HepG2 (cell line): ENCODE results near the gene SAMD15. TPM values are rescaled to one million over a fixed set of nuclear protein-coding genes. Genes with fewer than 3 reads are reported as not detected.

Experiments used
- ATAC-seq: fragments of 200-7000 bp; cut with Tn5 transposase; 3 replicates; pipeline ENCODE4 v1.9.1; 2020; ENCODE audit warnings: mild to moderate bottlenecking, moderate library complexity
- BruUV-seq: library from RNA; stranded (reverse); fragments of 400-500 nt; replicated peaks from 2 replicates; lab custom pipeline; 2021; lab: Mats Ljungman, UMichigan
- CTCF ChIA-PET: fragments of 300-600 bp; formaldehyde crosslinking; extraction: SDS; loops from one replicate; lab custom pipeline; 2021; ENCODE audit warnings: low total read pairs, inconsistent platforms, low intra/inter-chr PET ratio; lab: Yijun Ruan, JAX
- POLR2A ChIA-PET: fragments of 350-600 bp; sonication (Branson Sonifier 250); formaldehyde crosslinking; loops from one replicate; lab custom pipeline; 2020; ENCODE audit warnings: antibody characterized with exemption, inconsistent platforms; lab: Yijun Ruan, JAX
- DNase-seq: peaks from one replicate; pipeline ENCODE4 v3.0.0-alpha.2; 2015; ENCODE audit warnings: low spot score
- FAIRE-seq: peaks from 3 replicates; lab custom pipeline; 2011; peaks lifted over from hg19 to GRCh38; lab: Jason Lieb, UNC
- H2AFZ ChIP-seq: one replicate; pipeline ENCODE4 v1.6.1; 2011; ENCODE audit warnings: low read length, inconsistent platforms
- H3K27ac ChIP-seq: fragments of 300-600 bp; 3 replicates; pipeline ENCODE4 v1.8.0; 2011; ENCODE audit warnings: mixed run types, mild to moderate bottlenecking, mixed read lengths, low read length, inconsistent platforms; ENCODE audit not compliant: insufficient read depth; ENCODE audit errors: extremely low read length
- H3K27me3 ChIP-seq, 2 experiments: fragments of 200-600 bp in 1 of 2; 2 replicates in 1 of 2; 3 replicates in 1 of 2; pipeline versions ENCODE4 v1.6.0 to v1.8.0; 2011; ENCODE audit warnings: low read length in 2 of 2, mild to moderate bottlenecking in 2 of 2, moderate library complexity in 2 of 2, inconsistent platforms in 1 of 2; ENCODE audit not compliant: insufficient read depth in 2 of 2, control insufficient read depth in 1 of 2
- H3K36me3 ChIP-seq, 2 experiments: fragments of 200-600 bp in 1 of 2; replicated peaks in 1 of 2; 2 replicates in 1 of 2; 3 replicates in 1 of 2; pipeline versions ENCODE4 v1.5.1 to v1.8.0; 2011; ENCODE audit warnings: low read length in 2 of 2, inconsistent platforms in 1 of 2; ENCODE audit not compliant: insufficient read depth in 2 of 2, control insufficient read depth in 1 of 2
- H3K4me1 ChIP-seq: 2 replicates; pipeline ENCODE4 v1.5.1; 2012; ENCODE audit warnings: low read length, inconsistent platforms; ENCODE audit not compliant: insufficient read depth
- H3K4me2 ChIP-seq: 2 replicates; pipeline ENCODE4 v1.6.0; 2011; ENCODE audit warnings: low read depth, low read length, inconsistent platforms
- H3K4me3 ChIP-seq, 3 experiments: fragments of 200-600 bp in 1 of 3; sonication (generic), shearing (Covaris generic) in 1 of 3; replicated peaks in 1 of 3; 2 replicates each; pipeline ENCODE4 v1.5.1; 2011 to 2016; ENCODE audit warnings: low read length in 3 of 3, inconsistent platforms in 2 of 3, low read depth in 2 of 3, mild to moderate bottlenecking in 2 of 3, control low read depth in 1 of 3, mixed read lengths in 1 of 3; ENCODE audit not compliant: insufficient read depth in 1 of 3
- H3K79me2 ChIP-seq: one replicate; pipeline ENCODE4 v1.6.1; 2011; ENCODE audit warnings: low read length, inconsistent platforms; ENCODE audit not compliant: insufficient read depth
- H3K9ac ChIP-seq: 2 replicates; pipeline ENCODE4 v1.6.0; 2011; ENCODE audit warnings: mild to moderate bottlenecking, low read depth, low read length, inconsistent platforms; ENCODE audit not compliant: insufficient read depth
- H3K9me3 ChIP-seq: 2 replicates; pipeline ENCODE4 v1.5.1; 2012; ENCODE audit warnings: mild to moderate bottlenecking, low read length
- H4K20me1 ChIP-seq: 2 replicates; pipeline ENCODE4 v1.6.0; 2011; ENCODE audit warnings: inconsistent platforms, mild to moderate bottlenecking, low read length, moderate library complexity; ENCODE audit not compliant: insufficient read depth
- ARID4A ChIP-seq: sonication (generic); formaldehyde crosslinking; IDR thresholded peaks from 2 replicates; pipeline ENCODE4 v1.5.0; 2020; ENCODE audit warnings: mild to moderate bottlenecking, missing genetic modification reagents, borderline replicate concordance
- NFE2 ChIP-seq: sonication (generic); formaldehyde crosslinking; IDR thresholded peaks from 2 replicates; pipeline ENCODE4 v1.4.0; 2020; ENCODE audit warnings: missing genetic modification reagents
- ZNF780A ChIP-seq: sonication (generic); formaldehyde crosslinking; IDR thresholded peaks from 2 replicates; pipeline ENCODE4 v1.8.0; 2022; ENCODE audit warnings: mild to moderate bottlenecking, missing genetic modification reagents, moderate library complexity
- ZSCAN30 ChIP-seq: sonication (generic); formaldehyde crosslinking; IDR thresholded peaks from 2 replicates; pipeline ENCODE4 v1.5.0; 2020; ENCODE audit warnings: mild to moderate bottlenecking, missing genetic modification reagents
- WGBS: methylation state at CpG from one replicate; pipeline ENCODE4 v1.1.6; 2017; ENCODE audit warnings: low lambda C conversion rate; 5-methylcytosine and 5-hydroxymethylcytosine counted together
- in situ Hi-C: cut with HindIII; loops from 2 replicates; pipeline ENCODE4 v1.10.0; 2017; ENCODE audit warnings: low pct_unique_long_range_greater_than_20kb; ENCODE audit not compliant: extremely low pct_ligation_motif_present
- intact Hi-C: fragments of 100-400 bp; cut with micrococcal nuclease; formaldehyde crosslinking; loops from one replicate; pipeline ENCODE4 v1.10.0; 2022; ENCODE audit not compliant: unreplicated experiment
- polyA plus RNA-seq, 8 experiments: library from polyadenylated mRNA; depleted of rRNA in 3 of 8; stranded (reverse) in 7 of 8; unstranded in 1 of 8; fragments of >200 nt; fragmentation: Illumina TruSeq in 4 of 8; extraction: Trizol in 4 of 8; gene quantifications; 2 replicates each; pipeline versions ENCODE4 v1.2.1 to v1.2.3, GENCODE V29; 2011 to 2016; ENCODE audit warnings: low read depth in 4 of 8, missing spikeins in 1 of 8, mixed read lengths in 1 of 8; ENCODE audit not compliant: insufficient read depth in 1 of 8
- total RNA-seq, 5 experiments: library from RNA; depleted of rRNA; stranded (reverse); fragments of >200 nt; fragmentation: Illumina TruSeq; extraction: Trizol; gene quantifications; 2 replicates each; pipeline ENCODE4 v1.2.3, GENCODE V29; 2016; ENCODE audit warnings: low read depth in 1 of 5

SAMD15 gene
- total and polyA plus RNA-seq, 2 of the 13 experiments (the other 11 are each of a cell fraction or from before 2014, with no cell fraction given): 0.09 to 1.3 TPM

DNA sequence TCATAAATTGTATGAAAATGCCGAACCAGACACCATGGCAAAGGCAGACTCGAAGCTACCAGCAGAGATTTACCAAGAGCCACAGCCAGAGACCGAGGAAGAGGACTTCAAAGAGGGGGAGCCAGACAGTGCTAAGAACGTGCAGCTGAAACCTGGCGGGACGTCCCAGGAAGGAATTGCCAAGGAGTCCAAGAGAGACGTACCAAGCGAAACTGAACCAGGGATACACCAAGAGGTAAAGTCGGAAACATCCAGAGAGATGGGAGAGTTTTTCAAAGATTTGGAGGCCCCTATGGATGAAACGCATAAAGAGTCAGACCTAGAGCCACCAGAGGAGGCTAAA is 294 bp downstream of the SAMD15 start:
- H3K4me3 ChIP-seq: peak overlapping the region; percentile 97 to 99 (median 99)
- DNase-seq: no peak
- H3K27me3 ChIP-seq: no peaks in the 10 kb centered on the region
- peaks cover 48% of the 10 kb centered on the region for H3K4me1 ChIP-seq
- no peak for TF ChIP-seq ZNF780A (CRISPR knock-in tag)
- peak; percentile 41; the same call in 1 of the 2 replicates for TF ChIP-seq ZSCAN30
- no peak for TF ChIP-seq NFE2 (CRISPR knock-in tag)
- 0 out of 2 replicates have a peak, but pooled peaks have one; percentile 18 for TF ChIP-seq ARID4A
- no peaks in the 10 kb centered on the region for H4K20me1 ChIP-seq
- ChIA-PET CTCF (no interaction called here), POLR2A (interaction anchor here (1.0 to 1.9 kb wide), 8 partner anchors 11 to 82 kb away, joined by 4 to 21 read pairs (median 5); partner anchors contain the start of genes GSTZ1 and POMT2)
- H2AFZ ChIP-seq: peak overlapping the region; percentile 78
- H3K9me3 ChIP-seq: no peaks in the 10 kb centered on the region
- FAIRE-seq: no peak
- peak overlapping the region; percentile 88 for H3K9ac ChIP-seq
- H3K4me2 ChIP-seq: peak overlapping the region; percentile 94
- in situ Hi-C loops: no loop called here
- intact Hi-C loops: loop anchor here (1.0 to 5.0 kb wide), 3 partner anchors 40 to 80 kb away; partner anchors contain the start of genes GSTZ1, POMT2 and VIPAS39
- BruUV-seq: no TSS peak
- ATAC-seq: peak; percentile 21
- H3K79me2 ChIP-seq: peaks cover 11% of the 10 kb centered on the region
- under 1% methylated on average over 10 of the region's 10 CpGs for WGBS
- no peaks in the 10 kb centered on the region for H3K36me3 ChIP-seq
- H3K27ac ChIP-seq: no peak overlapping the region
